Measurements from ENCODE around the gene ODAD3. TPM values are rescaled to one million over a fixed set of nuclear protein-coding genes. Genes with fewer than 3 reads are reported as not detected.

ODAD3 gene
- total RNA-seq, 1 experiment from 2014 or later, result 0.52 TPM

- intact Hi-C loops (cut with micrococcal nuclease), result no loop called here
- CTCF ChIA-PET, result interaction anchor here (1.7 kb wide), 1 partner anchor 35 kb away, joined by 5 read pairs; no protein-coding TSS in a partner anchor
These were observed 18.4 kb downstream of the ODAD3 start for GRCh38 chr19:11416346-11417052.

More at GRCh38 chr19:11416346-11417052, 18.4 kb downstream of the ODAD3 start:
- BruUV-seq (replicated peaks), result no TSS peak
- Histone ChIP-seq H3K4me2 (ENCODE audit: low read length) (no peak overlapping the region), H3K27me3 (ENCODE audit: insufficient read depth, low read length) (no peaks in the 10 kb centered on the region), H2AFZ (ENCODE audit: low read depth, low read length, poor library complexity, severe bottlenecking) (no peak overlapping the region), H4K20me1 (ENCODE audit: insufficient read depth) (no peaks in the 10 kb centered on the region), H3K79me2 (ENCODE audit: insufficient read depth, low read length) (no peaks in the 10 kb centered on the region), H3K4me3 (replicated peaks in 1 of 2; ENCODE audit: low read depth in 1 of 2, low read length in 2 of 2) (no peak overlapping the region), H3K9me3 (ENCODE audit: control insufficient read depth in 1 of 2, insufficient read depth in 1 of 2, low read depth in 1 of 2, low read length in 2 of 2) (no peaks in the 10 kb centered on the region), H3K27ac (ENCODE audit: low read depth, low read length) (no peak overlapping the region), H3K9ac (ENCODE audit: low read length) (no peak overlapping the region), H3K9me2 (ENCODE audit: insufficient read depth) (no peaks in the 10 kb centered on the region), H3K36me3 (ENCODE audit: control insufficient read depth in 1 of 2, insufficient read depth in 2 of 2, low read length in 2 of 2) (peaks cover 4% of the 10 kb centered on the region in 2 experiments; a peak in 2 of 4 replicates), H3K4me1 (ENCODE audit: control insufficient read depth in 1 of 2, insufficient read depth in 2 of 2, low read length in 2 of 2) (peaks cover 9 to 12% of the 10 kb centered on the region in 2 experiments)
- POLR2A ChIA-PET, result no interaction called here
- TF ChIP-seq TCF7L2 (IDR thresholded peaks at IDR 0.05; ENCODE audit: borderline replicate concordance, extremely low read depth, insufficient read depth, insufficient read length) (no peak), POLR2AphosphoS5 (IDR thresholded peaks at IDR 0.05; ENCODE audit: low read depth, low read length) (no peak), CBX3 (IDR thresholded peaks at IDR 0.05; ENCODE audit: low read depth) (no peak), RAD21 (IDR thresholded peaks at IDR 0.05; ENCODE audit: low read depth) (no peak), ELF1 (IDR thresholded peaks at IDR 0.05; ENCODE audit: borderline replicate concordance, low read depth) (no peak), ZFX (IDR thresholded peaks at IDR 0.05) (no peak), FOSL1 (IDR thresholded peaks at IDR 0.05; ENCODE audit: low read depth) (no peak), SRF (IDR thresholded peaks at IDR 0.05; ENCODE audit: low read depth) (no peak)
- TF ChIP-seq, protein P1, sequence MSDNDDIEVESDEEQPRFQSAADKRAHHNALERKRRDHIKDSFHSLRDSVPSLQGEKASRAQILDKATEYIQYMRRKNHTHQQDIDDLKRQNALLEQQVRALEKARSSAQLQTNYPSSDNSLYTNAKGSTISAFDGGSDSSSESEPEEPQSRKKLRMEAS (IDR thresholded peaks at IDR 0.05), result no peak
- TF ChIP-seq, protein P2, sequence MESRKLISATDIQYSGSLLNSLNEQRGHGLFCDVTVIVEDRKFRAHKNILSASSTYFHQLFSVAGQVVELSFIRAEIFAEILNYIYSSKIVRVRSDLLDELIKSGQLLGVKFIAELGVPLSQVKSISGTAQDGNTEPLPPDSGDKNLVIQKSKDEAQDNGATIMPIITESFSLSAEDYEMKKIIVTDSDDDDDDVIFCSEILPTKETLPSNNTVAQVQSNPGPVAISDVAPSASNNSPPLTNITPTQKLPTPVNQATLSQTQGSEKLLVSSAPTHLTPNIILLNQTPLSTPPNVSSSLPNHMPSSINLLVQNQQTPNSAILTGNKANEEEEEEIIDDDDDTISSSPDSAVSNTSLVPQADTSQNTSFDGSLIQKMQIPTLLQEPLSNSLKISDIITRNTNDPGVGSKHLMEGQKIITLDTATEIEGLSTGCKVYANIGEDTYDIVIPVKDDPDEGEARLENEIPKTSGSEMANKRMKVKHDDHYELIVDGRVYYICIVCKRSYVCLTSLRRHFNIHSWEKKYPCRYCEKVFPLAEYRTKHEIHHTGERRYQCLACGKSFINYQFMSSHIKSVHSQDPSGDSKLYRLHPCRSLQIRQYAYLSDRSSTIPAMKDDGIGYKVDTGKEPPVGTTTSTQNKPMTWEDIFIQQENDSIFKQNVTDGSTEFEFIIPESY (IDR thresholded peaks at IDR 0.05; ENCODE audit: extremely low read depth, insufficient replicate concordance, low read length), result no peak
- RAD21 ChIA-PET (ENCODE audit: low non-redundant PET in 1 of 2, low total read pairs in 2 of 2, uncharacterized antibody in 2 of 2, unreplicated experiment in 2 of 2), result no interaction called here
- no peak for ATAC-seq
- DNase-seq (ENCODE audit: low read depth, low spot score), result no peak
